Measurements from ENCODE around the gene CGB7.
"Not testable (repeated sequence)": the region's sequence is repeated elsewhere in the genome, so short reads cannot be mapped to it uniquely, and the experiment has no call there.

CGB7 gene

GRCh38 chr19:49039736-49040135 is 17.8 kb downstream of the CGB7 start:
- DNase-seq = not testable (repeated sequence)

DNA sequence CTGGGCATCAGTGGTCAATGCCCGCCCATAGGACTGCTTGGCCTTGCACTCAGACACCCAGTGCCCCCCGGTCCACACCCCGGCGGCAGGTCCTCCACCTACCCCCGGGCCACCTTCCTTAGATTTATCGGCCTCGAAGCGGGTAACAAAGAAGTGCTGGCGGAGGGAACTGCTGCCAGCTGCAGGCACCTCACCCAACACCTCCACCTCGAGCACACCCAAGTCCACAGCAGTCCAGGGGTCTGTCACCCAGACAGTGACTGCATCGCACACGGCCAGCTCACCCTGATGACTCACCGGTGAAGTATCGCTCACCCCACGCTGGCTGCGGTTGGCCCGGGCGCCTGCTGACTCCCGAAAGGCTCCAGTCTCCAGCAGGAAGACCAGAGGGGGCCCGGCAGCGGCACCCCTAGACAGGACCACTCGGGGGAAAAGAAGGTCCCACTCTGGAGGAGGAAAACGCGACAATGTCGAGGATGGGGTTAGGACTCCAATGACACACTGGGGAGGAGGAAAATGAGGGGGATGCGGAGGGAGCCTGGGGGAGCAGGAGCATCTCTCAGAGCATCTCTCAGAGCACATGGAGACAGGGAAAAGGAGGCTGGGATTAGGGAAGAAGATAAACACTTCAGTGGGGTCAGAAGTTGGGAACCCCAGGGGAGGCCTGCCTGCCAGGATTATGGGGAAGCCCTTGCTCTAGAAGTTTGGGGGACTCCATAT is 18.8 kb downstream of the CGB7 start:
- not testable (repeated sequence) for DNase-seq

GRCh38 chr19:49038111-49038510 is 19.4 kb downstream of the CGB7 start:
- not testable (repeated sequence) for DNase-seq

DNA sequence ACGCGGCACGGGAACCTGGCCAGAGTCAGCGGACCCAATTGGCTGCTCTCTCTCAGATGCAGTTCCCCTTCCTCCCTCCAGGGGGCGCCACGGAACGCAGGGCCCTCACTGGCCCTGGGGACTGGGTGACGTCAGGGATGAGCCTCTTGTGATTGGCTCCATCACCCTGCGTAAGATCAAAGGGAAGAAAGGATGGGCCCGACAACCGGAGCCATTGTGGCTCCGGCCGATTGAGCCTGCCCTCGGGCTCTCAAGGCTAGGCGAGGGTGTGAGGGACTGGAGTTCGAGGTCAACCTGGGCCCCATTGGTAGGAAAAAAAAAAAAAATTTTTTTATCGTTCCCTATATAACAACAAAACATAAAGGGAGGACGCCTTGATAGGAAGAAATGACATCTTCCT is 20.7 kb downstream of the CGB7 start, which contains the start of gene CGB1:
Gene CGB1 (minus strand): TSS at position 81 of the 400 bp plus-strand sequence. CDS start 184 bp downstream, outside the sequence.
- DNase-seq = peak; percentile 82

DNA sequence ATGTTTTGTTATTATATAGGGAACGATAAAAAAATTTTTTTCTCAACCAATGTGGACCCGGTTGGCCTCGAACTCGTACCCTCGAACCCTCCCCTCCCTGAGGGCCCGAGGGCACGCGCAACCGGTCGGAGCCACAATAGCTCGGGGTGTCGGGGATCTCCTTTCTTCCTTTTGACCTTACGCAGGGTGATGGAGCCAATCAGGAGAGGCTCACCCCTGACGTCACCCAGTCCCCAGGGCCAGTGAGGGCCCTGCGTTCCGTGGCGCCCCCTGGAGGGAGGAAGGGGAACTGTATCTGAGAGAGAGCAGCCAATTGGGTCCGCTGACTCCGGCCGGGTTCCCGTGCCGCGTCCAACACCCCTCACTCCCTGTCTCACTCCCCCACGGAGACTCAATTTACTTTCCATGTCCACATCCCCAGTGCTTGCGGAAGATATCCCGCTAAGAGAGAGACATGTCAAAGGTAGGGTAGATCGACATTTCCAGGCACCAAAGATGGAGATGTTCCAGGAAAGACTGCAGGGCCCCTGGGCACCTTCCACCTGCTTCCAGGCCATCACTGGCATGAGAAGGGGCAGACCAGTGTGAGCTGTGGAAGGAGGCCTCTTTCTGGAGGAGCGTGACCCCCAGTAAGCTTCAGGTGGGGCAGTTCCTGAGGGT is 25.8 kb downstream of the CGB7 start, which contains the start of gene CGB2:
Gene CGB2 (plus strand): TSS at position 249 of the 660 bp plus-strand sequence. CDS start 206 bp downstream, at position 455.
- peak; percentile 91 for DNase-seq

- DNase-seq = not testable (repeated sequence)
Observed at GRCh38 chr19:49030323-49030722, 27.2 kb downstream of the CGB7 start.

GRCh38 chr19:49029749-49030148 is 27.8 kb downstream of the CGB7 start:
- DNase-seq = not testable (repeated sequence)

DNA sequence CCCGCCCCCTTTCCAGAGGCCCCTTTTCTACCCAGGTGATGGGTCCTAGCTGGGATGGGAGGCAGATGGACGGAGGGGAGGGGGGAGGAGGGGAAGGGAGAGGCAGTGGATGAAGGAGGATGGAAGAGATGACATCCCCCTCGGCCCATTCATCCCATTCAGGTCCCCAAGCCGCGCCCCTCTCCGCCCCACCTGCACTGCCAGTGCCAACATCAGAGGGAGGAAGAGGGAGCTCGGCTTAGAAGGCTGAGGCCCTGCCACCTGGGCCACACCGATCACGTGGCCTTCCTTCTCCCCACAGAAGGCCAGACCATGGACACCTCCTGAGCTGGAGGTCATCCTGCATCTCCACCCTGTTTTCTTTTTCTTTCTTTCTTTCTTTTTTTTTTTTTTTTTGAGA is 28.9 kb downstream of the CGB7 start:
- DNase-seq = not testable (repeated sequence)

DNA sequence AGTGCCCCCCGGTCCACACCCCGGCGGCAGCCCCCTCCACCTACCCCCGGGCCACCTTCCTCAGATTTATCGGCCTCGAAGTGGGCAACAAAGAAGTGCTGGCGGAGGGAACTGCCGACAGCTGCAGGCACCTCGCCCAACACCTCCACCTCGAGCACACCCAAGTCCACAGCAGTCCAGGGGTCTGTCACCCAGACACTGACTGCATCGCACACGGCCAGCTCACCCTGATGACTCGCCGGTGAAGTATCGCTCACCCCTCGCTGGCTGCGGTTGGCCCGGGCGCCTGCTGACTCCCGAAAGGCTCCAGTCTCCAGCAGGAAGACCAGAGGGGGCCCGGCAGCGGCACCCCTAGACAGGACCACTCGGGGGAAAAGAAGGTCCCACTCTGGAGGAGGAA is 31.9 kb downstream of the CGB7 start:
- not testable (repeated sequence) for DNase-seq

DNA sequence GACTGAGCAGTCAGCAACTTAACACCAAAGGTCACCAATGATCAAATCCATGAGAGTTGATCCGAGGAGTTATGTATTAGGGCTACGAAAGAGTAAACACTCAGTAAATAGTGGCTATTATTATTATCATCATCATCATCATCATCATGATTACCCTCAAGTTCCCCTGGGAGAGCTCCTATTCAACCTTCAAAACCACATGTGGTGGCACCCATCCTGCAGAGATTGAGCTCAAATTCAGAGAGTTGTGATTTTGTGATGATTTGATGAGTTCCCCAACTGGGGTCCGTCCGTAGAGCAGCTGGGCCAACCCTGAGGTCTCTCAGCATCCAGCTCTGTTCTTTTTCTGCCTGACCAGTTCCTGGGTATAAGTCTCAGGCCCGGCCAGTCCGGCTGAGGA is 32.5 kb downstream of the CGB7 start:
- not testable (repeated sequence) for DNase-seq

DNA sequence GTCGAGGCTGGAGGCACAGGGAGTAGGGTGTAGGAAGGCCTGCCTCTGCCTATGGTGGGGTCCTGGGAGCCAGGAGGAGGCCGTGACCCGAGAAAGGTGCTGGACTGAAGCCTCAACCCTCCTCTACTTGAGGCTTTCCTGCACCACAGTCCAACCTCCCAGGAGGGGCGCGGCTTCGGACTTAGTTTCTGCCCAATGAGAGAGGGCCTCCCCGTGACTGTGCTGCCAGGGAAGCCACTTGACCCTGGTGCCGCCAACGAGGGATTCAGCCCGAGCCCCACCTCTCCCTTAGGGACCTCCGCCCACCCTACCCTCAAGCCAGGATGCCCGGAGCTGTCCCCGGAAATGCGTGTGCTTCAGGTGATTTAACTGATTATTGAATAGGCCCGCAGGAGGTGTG is 33.3 kb downstream of the CGB7 start, which contains the start of gene CGB3:
Gene CGB3 (minus strand): TSS at position 101 of the 400 bp plus-strand sequence. CDS start 362 bp downstream, outside the sequence.
- not testable (repeated sequence) for DNase-seq

DNA sequence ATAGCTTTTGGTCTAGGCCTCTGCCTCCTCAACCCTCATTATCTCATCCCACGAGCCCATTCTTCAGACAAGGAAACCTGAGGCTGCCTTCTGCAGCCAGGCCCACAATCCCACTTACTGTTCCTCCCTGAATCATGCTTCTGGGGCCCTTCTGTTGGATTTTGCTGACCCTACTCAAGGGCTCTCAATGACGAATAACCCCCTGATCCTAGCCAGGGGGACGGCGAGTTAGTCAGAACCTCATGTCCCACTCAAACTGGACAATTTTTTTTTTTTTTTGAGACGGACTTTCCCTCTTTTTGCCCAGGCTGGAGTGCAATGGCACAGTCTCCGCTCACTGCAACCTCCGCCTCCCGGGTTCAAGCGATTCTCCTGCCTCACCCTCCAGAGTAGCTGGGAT is 35.4 kb downstream of the CGB7 start:
- DNase-seq = no peak

GRCh38 chr19:49020931-49021895 is 36.3 kb downstream of the CGB7 start:
- no peak for DNase-seq

- no peak for DNase-seq
Observed at GRCh38 chr19:49020342-49020741, 37.2 kb downstream of the CGB7 start.

GRCh38 chr19:49019242-49019932 is 38.2 kb downstream of the CGB7 start:
- peak; percentile 79 for DNase-seq

DNA sequence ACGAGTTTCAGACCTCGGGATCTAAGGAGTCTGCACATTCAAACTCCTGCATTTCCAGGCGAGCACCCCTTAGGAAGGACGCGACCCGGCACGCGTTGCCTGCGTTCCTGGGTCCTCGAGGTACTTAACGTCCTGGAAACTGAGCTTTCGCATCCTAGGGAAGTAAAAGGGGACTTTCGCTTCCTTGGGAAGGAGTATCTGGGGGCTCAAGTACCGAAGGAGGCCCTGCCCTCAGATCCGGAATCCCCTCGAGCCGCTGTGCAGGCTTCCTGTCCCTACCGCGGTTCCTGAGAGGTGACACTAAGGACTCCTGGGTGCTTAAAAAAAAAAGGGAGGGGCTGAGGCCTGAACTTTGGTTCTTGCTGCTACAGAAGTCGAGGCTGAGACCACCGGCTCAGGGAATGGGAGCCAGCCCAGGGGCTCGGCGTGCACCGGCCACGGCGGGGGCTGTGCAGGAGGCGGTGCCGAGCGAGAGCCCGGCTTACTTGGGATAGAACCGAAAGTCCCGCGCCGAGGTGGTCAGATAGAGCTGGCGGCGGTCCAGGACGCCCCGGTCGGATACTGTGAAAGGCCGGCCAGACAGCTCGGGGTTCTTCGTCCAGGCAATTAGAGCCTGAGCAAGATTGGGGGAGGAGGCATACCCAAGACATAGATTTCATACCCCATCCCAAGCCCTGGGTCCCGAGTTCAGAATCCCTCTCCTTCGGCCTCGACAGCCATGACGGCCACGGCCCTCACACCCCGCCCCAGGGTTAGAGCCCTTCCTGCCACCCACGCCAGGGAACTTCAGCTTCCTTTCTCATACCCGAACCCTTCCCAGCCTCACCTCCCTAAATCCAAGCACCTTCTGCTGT is 38.9 kb downstream of the CGB7 start:
- not testable (repeated sequence) for DNase-seq

- DNase-seq = peak; percentile 75
Observed at GRCh38 chr19:49017666-49018351, 39.7 kb downstream of the CGB7 start.

- no peak for DNase-seq
Observed at GRCh38 chr19:49017041-49017665, 40.4 kb downstream of the CGB7 start, which contains the start of gene LHB. TSS of gene LHB (minus strand) at chr19:49017091. CDS start at chr19:49017081, 10 bp downstream.

DNA sequence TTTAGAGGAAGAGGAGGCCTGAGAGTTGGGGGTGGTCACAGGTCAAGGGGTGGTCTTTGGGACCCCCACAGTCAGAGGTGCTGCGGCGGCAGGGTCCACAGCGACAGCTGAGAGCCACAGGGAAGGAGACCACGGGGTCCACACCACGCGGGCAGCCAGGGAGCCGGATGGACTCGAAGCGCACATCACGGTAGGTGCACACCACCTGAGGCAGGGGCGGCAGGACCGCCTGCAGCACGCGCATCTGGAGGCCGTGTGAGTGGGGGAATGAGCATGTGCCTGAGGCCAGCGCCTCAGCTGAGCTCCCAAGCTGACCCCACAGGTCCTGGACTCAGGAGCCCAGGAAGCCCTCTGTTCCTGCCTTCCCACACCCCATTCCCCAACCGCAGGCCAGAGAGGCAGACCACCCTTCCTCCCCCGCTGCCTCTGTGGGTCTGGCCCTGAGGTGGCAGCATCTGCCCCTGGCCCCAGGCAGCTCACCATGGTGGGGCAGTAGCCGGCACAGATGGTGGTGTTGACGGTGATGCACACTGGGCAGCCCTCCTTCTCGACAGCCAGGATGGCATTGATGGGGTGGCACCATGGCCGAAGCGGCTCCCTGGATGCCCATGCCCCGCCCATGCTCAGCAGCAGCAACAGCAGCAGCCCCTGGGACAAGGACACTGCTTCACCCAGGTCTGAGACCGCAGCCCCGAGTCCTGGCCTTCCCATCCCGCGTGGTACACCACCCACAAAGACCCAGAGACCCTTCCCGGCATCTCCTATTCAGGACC is 41.3 kb downstream of the CGB7 start:
- no peak for DNase-seq
